ENCODE results near the gene SLC41A3. TPM values are rescaled to one million over a fixed set of nuclear protein-coding genes. Genes with fewer than 3 reads are reported as not detected.

Gene SLC41A3
- total RNA-seq, 1 experiment from 2014 or later, result 35.5 TPM

DNA sequence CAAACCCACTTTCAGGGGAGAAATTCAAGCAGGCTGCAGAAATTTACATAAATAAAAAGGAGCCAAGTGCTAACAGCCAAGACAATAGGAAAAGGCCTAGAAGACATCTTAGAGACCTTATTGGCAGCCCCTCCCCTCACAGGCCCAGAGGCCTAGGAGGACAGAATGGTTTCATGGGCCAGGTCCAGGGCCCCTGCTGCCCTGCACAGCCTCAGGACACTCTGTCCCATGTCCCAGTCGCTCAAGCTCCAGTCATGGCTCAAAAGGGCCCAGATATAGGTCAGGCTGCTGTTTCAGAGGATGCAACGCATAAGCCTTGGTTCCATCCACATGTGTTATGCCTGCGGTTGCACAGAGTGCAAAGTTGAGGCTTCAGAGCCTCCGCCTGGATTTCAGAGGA lies 55.8 kb downstream of the SLC41A3 start:
- TF ChIP-seq, protein P1, sequence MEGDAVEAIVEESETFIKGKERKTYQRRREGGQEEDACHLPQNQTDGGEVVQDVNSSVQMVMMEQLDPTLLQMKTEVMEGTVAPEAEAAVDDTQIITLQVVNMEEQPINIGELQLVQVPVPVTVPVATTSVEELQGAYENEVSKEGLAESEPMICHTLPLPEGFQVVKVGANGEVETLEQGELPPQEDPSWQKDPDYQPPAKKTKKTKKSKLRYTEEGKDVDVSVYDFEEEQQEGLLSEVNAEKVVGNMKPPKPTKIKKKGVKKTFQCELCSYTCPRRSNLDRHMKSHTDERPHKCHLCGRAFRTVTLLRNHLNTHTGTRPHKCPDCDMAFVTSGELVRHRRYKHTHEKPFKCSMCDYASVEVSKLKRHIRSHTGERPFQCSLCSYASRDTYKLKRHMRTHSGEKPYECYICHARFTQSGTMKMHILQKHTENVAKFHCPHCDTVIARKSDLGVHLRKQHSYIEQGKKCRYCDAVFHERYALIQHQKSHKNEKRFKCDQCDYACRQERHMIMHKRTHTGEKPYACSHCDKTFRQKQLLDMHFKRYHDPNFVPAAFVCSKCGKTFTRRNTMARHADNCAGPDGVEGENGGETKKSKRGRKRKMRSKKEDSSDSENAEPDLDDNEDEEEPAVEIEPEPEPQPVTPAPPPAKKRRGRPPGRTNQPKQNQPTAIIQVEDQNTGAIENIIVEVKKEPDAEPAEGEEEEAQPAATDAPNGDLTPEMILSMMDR (conservative IDR thresholded peaks at IDR 0.05), result no peak
- no peak overlapping the region for H3K27ac ChIP-seq (ENCODE audit: insufficient read length, low read depth, low read length)
- H3K4me3 Mint-ChIP-seq, result no peak overlapping the region
- WGBS (ENCODE audit: extremely low coverage, insufficient read length, low lambda C conversion rate), result no CpG with 5 or more reads among the region's 4 CpGs
- peaks cover 3% of the 10 kb centered on the region for H3K27me3 Mint-ChIP-seq (ENCODE audit: low read depth)
- no peak overlapping the region for H2BK5ac ChIP-seq (ENCODE audit: insufficient read length, low read length)
- H3K27ac Mint-ChIP-seq, result no peak overlapping the region
- H2AFZ ChIP-seq (ENCODE audit: low read length), result no peak overlapping the region
- no peak overlapping the region for H3K9ac ChIP-seq (ENCODE audit: extremely low read depth, insufficient read length, low read length)
- no peaks in the 10 kb centered on the region for H4K20me1 ChIP-seq (ENCODE audit: control insufficient read depth, insufficient read depth, insufficient read length)
- H3K18ac ChIP-seq (ENCODE audit: insufficient read length, low read depth, low read length), result no peak overlapping the region
- H3K23ac ChIP-seq (ENCODE audit: insufficient read length, low read depth, low read length), result no peak overlapping the region
- peaks cover 25 to 29% of the 10 kb centered on the region in 2 experiments for H3K9me3 Mint-ChIP-seq
- no peak overlapping the region for H2BK20ac ChIP-seq (ENCODE audit: low read depth, low read length, poor library complexity, severe bottlenecking)
- H3K23me2 ChIP-seq (ENCODE audit: insufficient read length, low read depth, low read length, poor library complexity, severe bottlenecking), result no peaks in the 10 kb centered on the region
- H3K14ac ChIP-seq (ENCODE audit: insufficient read depth, low read length), result no peak overlapping the region
- peaks cover 16% of the 10 kb centered on the region for H3K9me3 ChIP-seq (ENCODE audit: control insufficient read depth, low read depth, low read length)
- H3K79me1 ChIP-seq (ENCODE audit: insufficient read depth, low read depth, low read length, poor library complexity, severe bottlenecking), result no peaks in the 10 kb centered on the region
- H3K79me2 ChIP-seq (ENCODE audit: insufficient read depth, low read length), result no peaks in the 10 kb centered on the region
- H3K56ac ChIP-seq (ENCODE audit: insufficient read length, low read depth, low read length), result no peak overlapping the region
- no peak overlapping the region for H3T11ph ChIP-seq (ENCODE audit: low read length)
- H3K4me1 Mint-ChIP-seq, result peaks cover 13 to 14% of the 10 kb centered on the region in 2 experiments
- no peak overlapping the region for H3K4ac ChIP-seq (ENCODE audit: low read depth, low read length)
- H3K27me3 ChIP-seq (ENCODE audit: insufficient read depth, low read length), result no peaks in the 10 kb centered on the region
- H3K36me3 Mint-ChIP-seq (ENCODE audit: insufficient read depth in 1 of 3, low read depth in 3 of 3), result peaks cover 40 to 66% (median 54%) of the 10 kb centered on the region in 3 experiments
- H3K4me2 ChIP-seq (ENCODE audit: insufficient read depth, insufficient read length, low read length), result no peak overlapping the region
- no peak overlapping the region for H2BK12ac ChIP-seq (ENCODE audit: insufficient read length, low read depth, low read length)
- no peak overlapping the region for H2BK120ac ChIP-seq (ENCODE audit: low read depth, low read length, poor library complexity, severe bottlenecking)
- peak; percentile 18 for DNase-seq
- no peak overlapping the region for H4K91ac ChIP-seq (ENCODE audit: insufficient read length, low read depth, low read length)
- no peak overlapping the region for H4K8ac ChIP-seq (replicated peaks; ENCODE audit: insufficient read length, low read depth, low read length)
- H3K4me1 ChIP-seq (ENCODE audit: insufficient read depth, low read length), result peaks cover 3% of the 10 kb centered on the region; the same call in 1 of the 2 replicates
- H4K5ac ChIP-seq (ENCODE audit: insufficient read length, low read depth, low read length), result no peak overlapping the region
- H2BK15ac ChIP-seq (ENCODE audit: low read depth, low read length), result no peak overlapping the region
- no peak overlapping the region for H2AK5ac ChIP-seq (ENCODE audit: insufficient read length, low read length)
